ENCODE results near the gene TRAFD1. TPM values are rescaled to one million over a fixed set of nuclear protein-coding genes. Genes with fewer than 3 reads are reported as not detected.

Gene TRAFD1
- total and polyA plus RNA-seq, 9 of the 15 experiments (the other 6 are each of a cell fraction or from before 2014, with no cell fraction given) = 41.3 to 85.5 (median 54.5) TPM

GRCh38 chr12:112178796-112179195 lies 53.4 kb downstream of the TRAFD1 start:
- Histone ChIP-seq H3K36me3 (ENCODE audit: control insufficient read depth, insufficient read depth, low read length) (peaks cover 72% of the 10 kb centered on the region; the same call in 2 of the 3 replicates), H3K4me1 (replicated peaks in 1 of 2; ENCODE audit: control insufficient read depth in 2 of 2, insufficient read depth in 2 of 2, low read length in 2 of 2) (no peaks in the 10 kb centered on the region; a peak in 1 of 5 replicates), H3K9ac (ENCODE audit: insufficient read depth in 1 of 2, low read depth in 2 of 2, low read length in 2 of 2) (no peak overlapping the region), H3K9me1 (ENCODE audit: control insufficient read depth, insufficient read depth, low read length) (peaks cover 4% of the 10 kb centered on the region), H3K79me2 (ENCODE audit: control insufficient read depth, insufficient read depth, low read length) (no peaks in the 10 kb centered on the region), H3K27me3 (ENCODE audit: control insufficient read depth in 2 of 2, insufficient read depth in 2 of 2, low read length in 2 of 2) (no peaks in the 10 kb centered on the region), H4K20me1 (replicated peaks; ENCODE audit: control insufficient read depth, insufficient read depth, low read length) (no peaks in the 10 kb centered on the region), H3K4me2 (ENCODE audit: insufficient read depth, low read length) (no peak overlapping the region), H2AFZ (ENCODE audit: low read depth, low read length) (no peak overlapping the region), H3K9me3 (replicated peaks; ENCODE audit: control insufficient read depth, insufficient read depth, low read depth, low read length) (no peaks in the 10 kb centered on the region), H3K4me3 (no peak overlapping the region), H3K27ac (ENCODE audit: extremely low read depth, low read depth, low read length) (no peak overlapping the region)
- FAIRE-seq (no peak), ATAC-seq (no peak), DNase-seq (ENCODE audit: extremely low read depth in 1 of 4, low spot score in 3 of 4) (no peak)
- in situ Hi-C loops (cut with MboI) (no loop called here), intact Hi-C loops (cut with micrococcal nuclease) (no loop called here)
- POLR2A ChIA-PET = interaction anchor here (1.4 kb wide), 1 partner anchor 10 kb away, joined by 3 read pairs; no protein-coding TSS in a partner anchor
- CTCF ChIA-PET (ENCODE audit: low intra/inter-chr PET ratio) = no interaction called here
- WGBS (ENCODE audit: insufficient coverage, low coverage, missing lambda C conversion rate) = 96% methylated on average over 11 of the region's 15 CpGs
- BruUV-seq (replicated peaks) = no TSS peak
- no peak for TF ChIP-seq ZNF561 (CRISPR knock-in tag; conservative IDR thresholded peaks at IDR 0.05)

- Histone ChIP-seq H3K9ac (ENCODE audit: insufficient read depth in 1 of 2, low read depth in 2 of 2, low read length in 2 of 2) (0 out of 4 replicates have a peak overlapping the region, but pooled peaks of 1 of the 2 experiments have one; percentile 36), H3K4me2 (ENCODE audit: insufficient read depth, low read length) (no peak overlapping the region), H4K20me1 (replicated peaks; ENCODE audit: control insufficient read depth, insufficient read depth, low read length) (no peaks in the 10 kb centered on the region), H3K4me3 (no peak overlapping the region), H3K79me2 (ENCODE audit: control insufficient read depth, insufficient read depth, low read length) (no peaks in the 10 kb centered on the region), H3K36me3 (ENCODE audit: control insufficient read depth, insufficient read depth, low read length) (peaks cover 78% of the 10 kb centered on the region; the same call in 2 of the 3 replicates), H3K27ac (ENCODE audit: extremely low read depth, low read depth, low read length) (no peak overlapping the region), H3K9me1 (ENCODE audit: control insufficient read depth, insufficient read depth, low read length) (peaks cover 5% of the 10 kb centered on the region), H3K27me3 (ENCODE audit: control insufficient read depth in 2 of 2, insufficient read depth in 2 of 2, low read length in 2 of 2) (no peaks in the 10 kb centered on the region), H2AFZ (ENCODE audit: low read depth, low read length) (no peak overlapping the region), H3K9me3 (replicated peaks; ENCODE audit: control insufficient read depth, insufficient read depth, low read depth, low read length) (no peaks in the 10 kb centered on the region), H3K4me1 (replicated peaks in 1 of 2; ENCODE audit: control insufficient read depth in 2 of 2, insufficient read depth in 2 of 2, low read length in 2 of 2) (no peaks in the 10 kb centered on the region; a peak in 1 of 5 replicates)
- FAIRE-seq (no peak), ATAC-seq (no peak), DNase-seq (ENCODE audit: extremely low read depth in 1 of 4, low spot score in 3 of 4) (no peak)
- CTCF ChIA-PET (ENCODE audit: low intra/inter-chr PET ratio) = no interaction called here
- intact Hi-C loops (cut with micrococcal nuclease) = no loop called here
- BruUV-seq (replicated peaks) = no TSS peak
- in situ Hi-C loops (cut with MboI) = no loop called here
- POLR2A ChIA-PET = interaction anchor here (0.5 kb wide), 1 partner anchor 1059 kb away, joined by 3 read pairs; no protein-coding TSS in a partner anchor
- 94% methylated on average over 11 of the region's 11 CpGs for WGBS (ENCODE audit: insufficient coverage, low coverage, missing lambda C conversion rate)
- TF ChIP-seq ELK3 (CRISPR knock-in tag; IDR thresholded peaks at IDR 0.05) = no peak
- no peak for TF ChIP-seq ZNF23 (CRISPR knock-in tag; IDR thresholded peaks at IDR 0.05)
- no peak for TF ChIP-seq DIDO1 (tag; IDR thresholded peaks at IDR 0.05; ENCODE audit: low read depth)
- no peak for TF ChIP-seq CBFA2T3 (IDR thresholded peaks at IDR 0.05)
- TF ChIP-seq PREB (CRISPR knock-in tag; IDR thresholded peaks at IDR 0.05) = no peak
Observed at GRCh38 chr12:112179341-112179740, 54.0 kb downstream of the TRAFD1 start.
